Kidney epithelial cell (primary cell): ENCODE data around the gene ENTPD5. TPM values are rescaled to one million over a fixed set of nuclear protein-coding genes. Genes with fewer than 3 reads are reported as not detected.

Experiments used
- DNase-seq: peaks from one replicate; pipeline ENCODE4 v3.0.0-alpha.2; 2010; ENCODE audit warnings: low read depth
- H3K27me3 ChIP-seq: 2 replicates; pipeline ENCODE4 v1.6.0; 2011; ENCODE audit warnings: low read length; ENCODE audit not compliant: control insufficient read depth, insufficient read depth
- H3K36me3 ChIP-seq: 2 replicates; pipeline ENCODE4 v1.5.1; 2011; ENCODE audit warnings: low read length; ENCODE audit not compliant: control insufficient read depth, insufficient read depth
- H3K4me3 ChIP-seq: 2 replicates; pipeline ENCODE4 v1.5.1; 2011; ENCODE audit warnings: low read depth, mild to moderate bottlenecking, control low read depth, low read length
- CTCF ChIP-seq: IDR thresholded peaks from 2 replicates; pipeline ENCODE4 v1.5.1; 2011; ENCODE audit warnings: mild to moderate bottlenecking, moderate library complexity, low read length, control low read depth, inconsistent platforms; ENCODE audit not compliant: insufficient read depth, poor library complexity, severe bottlenecking
- total RNA-seq: library from RNA; depleted of rRNA; stranded (reverse); fragments of >200 nt; gene quantifications from 2 replicates; pipeline ENCODE4 v1.2.3, GENCODE V29; 2015

ENTPD5 gene
- total RNA-seq, 1 donor from 2014 or later, result 13.7 TPM

- Histone ChIP-seq H3K36me3 (no peaks in the 10 kb centered on the region), H3K27me3 (no peaks in the 10 kb centered on the region), H3K4me3 (no peak overlapping the region)
- no peak for DNase-seq
- TF ChIP-seq CTCF, result no peak
These were observed 30.9 kb upstream of the ENTPD5 start for GRCh38 chr14:74049876-74050495.

- no peaks in the 10 kb centered on the region for H3K27me3 ChIP-seq
- H3K36me3 ChIP-seq, result no peaks in the 10 kb centered on the region
- DNase-seq, result peak; percentile 25
- peak; percentile 30 for TF ChIP-seq CTCF
- no peak overlapping the region for H3K4me3 ChIP-seq
These were observed 29.2 kb upstream of the ENTPD5 start for GRCh38 chr14:74048281-74048680.

GRCh38 chr14:74045522-74045921 is 26.4 kb upstream of the ENTPD5 start:
- no peaks in the 10 kb centered on the region for H3K36me3 ChIP-seq

DNA sequence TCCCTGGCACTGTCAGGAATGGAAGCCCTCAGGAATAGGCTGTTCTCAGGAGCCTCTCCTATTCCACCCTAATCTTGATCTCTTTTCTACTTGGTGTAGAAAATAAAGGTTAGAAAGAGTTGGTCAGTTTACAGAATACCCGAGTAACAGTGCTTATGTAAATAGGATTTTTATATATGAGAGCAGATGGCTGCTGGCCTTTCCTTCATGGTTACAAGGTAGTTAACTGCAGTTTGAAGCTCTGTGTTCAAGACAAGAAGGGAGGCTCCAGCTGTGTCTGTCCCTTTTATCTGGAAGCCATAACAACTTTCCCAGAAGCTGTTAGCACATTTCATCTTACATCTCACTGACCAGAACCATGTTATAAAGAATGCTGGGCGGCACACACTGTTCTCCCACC is 23.2 kb upstream of the ENTPD5 start:
- H3K27me3 ChIP-seq, result no peaks in the 10 kb centered on the region
- no peak overlapping the region for H3K4me3 ChIP-seq
- H3K36me3 ChIP-seq, result no peaks in the 10 kb centered on the region
- no peak for DNase-seq
- TF ChIP-seq CTCF, result no peak

More at GRCh38 chr14:74045522-74045921, 26.4 kb upstream of the ENTPD5 start:
- DNase-seq, result no peak
- Histone ChIP-seq H3K27me3 (no peaks in the 10 kb centered on the region), H3K4me3 (no peak overlapping the region)
- TF ChIP-seq CTCF, result no peak

DNA sequence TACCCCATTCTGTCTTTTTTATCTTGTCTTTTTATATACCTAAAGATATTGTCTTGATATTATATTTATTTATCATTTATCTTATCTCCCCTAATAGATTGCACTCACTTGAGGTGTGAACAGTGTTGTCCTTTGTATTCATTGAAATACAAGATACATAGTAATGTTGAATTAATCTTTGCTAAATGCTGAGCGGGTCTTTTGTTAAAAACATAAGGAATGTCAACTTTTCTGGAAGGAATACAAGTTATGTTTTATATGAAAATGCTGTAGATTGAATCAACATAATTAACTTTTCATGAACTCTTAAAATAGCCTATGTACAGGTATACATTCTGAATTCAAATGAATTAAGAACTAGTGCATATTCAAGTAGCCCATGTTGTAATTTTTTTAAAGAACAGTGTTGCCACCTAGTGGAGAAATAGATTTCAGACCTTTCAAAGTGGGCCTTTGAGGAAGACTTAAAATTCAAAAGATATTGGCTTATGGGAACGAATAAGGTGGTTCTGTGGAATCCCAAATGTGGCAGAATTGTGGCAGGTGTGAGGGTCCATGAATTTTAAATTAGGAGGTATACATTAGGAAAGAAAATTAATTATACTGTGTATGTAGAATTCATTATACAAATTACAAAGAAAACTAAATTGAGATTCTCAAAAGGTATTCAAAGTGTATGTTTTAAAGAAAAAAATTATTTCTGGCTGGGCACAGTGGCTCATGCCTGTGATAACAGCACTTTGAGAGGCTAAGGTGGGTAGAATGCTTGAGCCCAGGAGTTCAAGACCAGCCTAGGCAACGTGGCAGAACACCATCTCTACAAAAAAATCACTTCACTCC is 19.2 kb upstream of the ENTPD5 start:
- H3K27me3 ChIP-seq, result no peaks in the 10 kb centered on the region
- H3K4me3 ChIP-seq, result no peak overlapping the region
- H3K36me3 ChIP-seq, result no peaks in the 10 kb centered on the region
- TF ChIP-seq CTCF, result peak; percentile 43
- no peak for DNase-seq
